ENCODE measurements around the gene DNAJC24.
A peak's percentile ranks its signal among the peaks of the same experiment; 100 is the strongest.
"Not testable (repeated sequence)": the region's sequence is repeated elsewhere in the genome, so short reads cannot be mapped to it uniquely, and the experiment has no call there.

The DNAJC24 gene, protein sequence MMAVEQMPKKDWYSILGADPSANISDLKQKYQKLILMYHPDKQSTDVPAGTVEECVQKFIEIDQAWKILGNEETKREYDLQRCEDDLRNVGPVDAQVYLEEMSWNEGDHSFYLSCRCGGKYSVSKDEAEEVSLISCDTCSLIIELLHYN

DNA sequence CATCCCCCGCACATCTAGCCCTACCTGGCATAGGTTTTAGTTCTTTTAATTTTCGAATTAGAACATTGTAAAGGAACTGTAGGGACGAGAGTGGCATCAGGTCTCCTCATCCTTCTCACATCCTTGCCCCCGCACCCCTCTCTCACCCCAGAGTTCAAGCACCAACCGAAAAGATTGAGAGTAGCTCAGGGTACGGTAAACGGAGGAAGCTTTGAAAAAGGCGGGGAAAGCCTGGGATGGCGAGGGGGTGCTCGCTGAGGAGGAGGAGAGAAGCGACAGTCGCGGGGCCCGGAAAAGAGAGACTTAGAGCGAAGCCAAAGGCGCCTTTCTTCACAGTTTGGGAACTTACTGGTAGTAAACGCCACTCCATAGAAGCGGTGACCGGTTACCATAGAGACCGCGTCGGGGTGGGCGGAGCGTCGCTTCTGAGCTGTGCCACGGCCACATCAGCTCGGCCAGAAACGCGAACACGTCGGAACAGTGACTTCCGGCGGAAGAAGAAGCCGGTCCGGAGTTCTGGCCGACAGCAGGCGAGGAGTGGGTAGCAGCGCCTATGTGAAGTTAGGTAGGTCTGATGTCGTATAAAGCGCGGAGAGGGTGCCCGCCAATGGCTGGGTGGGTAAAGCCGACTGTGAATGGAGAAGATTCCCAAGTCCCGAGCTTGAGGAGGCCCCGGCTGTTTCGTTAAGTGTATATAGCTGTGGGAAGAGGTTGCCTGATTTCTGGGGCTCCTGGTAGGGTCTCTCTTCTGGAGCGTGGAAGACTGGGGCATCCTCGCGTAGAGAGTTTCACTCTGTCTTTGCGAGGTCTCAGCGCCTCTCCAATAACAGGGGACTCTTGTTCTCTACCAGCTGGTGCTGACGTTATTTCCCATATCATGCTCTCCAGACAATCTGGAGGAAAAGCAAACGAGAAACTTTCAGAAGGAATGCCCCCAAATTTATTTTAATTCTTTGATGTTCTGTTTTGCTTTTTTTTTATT, at the start of gene DNAJC24, which contains the start of gene DCDC1:
Gene DNAJC24 (plus strand): TSS at position 513 of the 982 bp plus-strand sequence. CDS start 889 bp downstream, outside the sequence.
Gene DCDC1 (minus strand): TSS at position 392 of the 982 bp plus-strand sequence. CDS start 41,459 bp downstream, outside the sequence.
- peak; percentile 94 for DNase-seq

DNA sequence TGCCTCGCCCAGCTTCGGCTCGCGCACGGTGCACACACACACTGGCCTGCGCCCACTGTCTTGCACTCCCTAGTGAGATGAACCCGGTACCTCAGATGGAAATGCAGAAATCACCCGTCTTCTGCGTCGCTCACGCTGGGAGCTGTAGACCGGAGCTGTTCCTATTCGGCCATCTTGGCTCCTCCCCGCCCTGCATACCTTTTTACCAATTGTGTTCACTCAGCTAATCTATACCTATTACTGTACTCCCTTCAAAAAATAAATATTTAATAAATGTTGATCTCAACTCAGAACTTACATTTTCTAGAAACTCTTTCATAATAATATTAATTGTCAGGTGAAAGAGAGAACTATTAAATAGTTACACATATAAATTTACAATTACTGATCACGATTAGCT, 48.2 kb upstream of the DNAJC24 start:
- not testable (repeated sequence) for DNase-seq

DNA sequence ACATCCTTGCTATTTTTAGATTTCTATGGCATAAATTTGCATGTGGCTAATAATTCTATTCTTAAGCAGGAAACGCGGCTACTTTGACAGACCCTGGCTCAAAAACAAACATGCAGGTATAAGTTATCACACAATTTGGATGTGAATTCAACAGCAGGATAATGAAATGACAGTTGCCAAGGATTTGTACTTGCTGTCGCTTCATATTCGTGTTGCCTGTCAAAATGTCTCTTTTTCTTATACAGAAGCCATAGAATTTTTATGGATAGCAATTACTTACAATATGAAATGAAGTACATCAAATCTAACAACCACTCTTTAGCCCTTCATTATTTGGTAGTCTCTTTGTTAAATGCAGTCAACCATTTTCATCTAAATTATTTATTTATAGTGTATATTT, 46.5 kb upstream of the DNAJC24 start:
- no peak for DNase-seq

DNA sequence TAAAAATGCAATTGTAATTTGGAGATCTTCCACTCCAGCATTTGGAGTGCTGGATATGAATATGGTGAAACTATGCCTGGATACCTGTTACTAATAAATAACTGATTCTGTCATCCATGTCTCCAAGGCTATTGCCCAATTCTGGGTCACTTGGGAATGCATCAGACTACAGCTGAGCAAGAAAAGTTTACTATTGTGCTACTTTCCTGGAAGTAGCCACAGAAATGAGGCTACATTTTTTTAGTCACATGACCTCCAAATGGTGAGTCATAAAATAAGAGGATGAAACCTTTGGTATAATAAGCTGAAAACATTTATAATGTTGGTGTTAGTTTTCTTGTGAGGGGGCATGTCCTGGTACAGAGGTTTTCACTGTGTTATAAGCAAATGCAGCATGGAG, 44.5 kb upstream of the DNAJC24 start:
- DNase-seq = no peak

DNA sequence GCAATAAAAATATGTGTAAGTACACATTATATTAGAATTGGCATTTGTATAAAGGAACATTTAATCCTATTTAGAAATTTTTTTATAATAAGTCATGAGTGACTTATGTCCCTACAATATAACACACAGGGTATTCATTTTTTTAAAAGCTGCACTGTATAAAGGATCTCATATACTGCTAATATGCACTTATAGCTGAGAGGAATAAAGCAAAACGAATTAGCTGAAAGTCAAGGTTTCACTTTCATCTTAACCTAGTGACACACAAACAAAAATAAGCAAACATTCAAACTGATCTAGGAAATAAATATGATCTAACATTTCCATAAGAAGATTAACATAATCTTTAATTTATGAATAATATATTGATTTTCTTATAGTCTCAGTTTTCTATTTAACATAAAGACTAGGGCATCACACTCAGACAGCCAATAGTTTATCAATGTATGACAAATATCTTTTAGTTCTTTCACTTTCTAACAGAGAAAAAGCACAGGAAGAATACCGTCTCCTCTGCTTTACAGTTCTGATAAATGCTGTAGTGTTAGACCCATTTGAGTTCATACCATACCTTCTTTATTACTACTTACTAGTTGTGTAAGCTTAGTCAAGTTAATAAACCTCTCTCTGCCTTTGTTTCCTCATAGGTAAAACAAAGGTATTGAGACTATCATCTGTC, 43.1 kb upstream of the DNAJC24 start:
- DNase-seq = no peak

DNA sequence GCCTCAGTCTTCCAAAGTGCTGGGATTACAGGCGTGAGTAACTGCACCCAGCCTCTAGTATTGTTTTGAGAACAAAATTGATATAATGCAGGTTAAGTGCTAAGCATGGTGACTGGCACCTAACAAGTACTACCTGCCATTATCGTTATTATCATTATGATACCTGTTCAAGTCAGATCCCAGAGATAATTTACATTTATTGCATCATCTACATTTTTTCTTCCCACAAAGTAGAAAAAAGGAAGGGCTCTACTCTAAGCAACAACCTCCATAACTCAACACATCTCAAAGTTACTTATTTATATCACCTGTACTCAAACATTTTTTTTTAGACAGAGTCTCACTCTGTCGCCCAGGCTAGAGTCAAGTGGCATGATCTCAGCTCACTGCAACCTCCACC, 42.2 kb upstream of the DNAJC24 start:
- no peak for DNase-seq

DNA sequence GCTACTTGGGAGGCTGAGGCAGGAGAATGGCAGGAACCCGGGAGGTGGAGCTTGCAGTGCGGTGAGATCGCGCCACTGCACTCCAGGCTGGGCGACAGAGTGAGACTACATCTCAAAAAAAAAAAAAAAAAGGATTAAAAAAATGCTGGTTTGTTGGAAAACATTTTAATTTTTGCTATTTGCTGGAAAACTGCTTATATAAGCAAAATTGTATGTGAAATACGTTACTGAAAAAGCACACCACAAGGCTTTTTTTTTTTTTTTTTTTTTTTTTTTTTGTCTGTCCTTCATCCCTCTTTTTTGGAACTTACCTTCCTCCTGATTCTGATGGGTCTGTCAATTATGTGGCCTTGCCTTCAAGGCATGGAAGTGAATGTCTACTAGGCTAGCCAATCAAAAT, 41.0 kb upstream of the DNAJC24 start:
- DNase-seq = no peak

DNA sequence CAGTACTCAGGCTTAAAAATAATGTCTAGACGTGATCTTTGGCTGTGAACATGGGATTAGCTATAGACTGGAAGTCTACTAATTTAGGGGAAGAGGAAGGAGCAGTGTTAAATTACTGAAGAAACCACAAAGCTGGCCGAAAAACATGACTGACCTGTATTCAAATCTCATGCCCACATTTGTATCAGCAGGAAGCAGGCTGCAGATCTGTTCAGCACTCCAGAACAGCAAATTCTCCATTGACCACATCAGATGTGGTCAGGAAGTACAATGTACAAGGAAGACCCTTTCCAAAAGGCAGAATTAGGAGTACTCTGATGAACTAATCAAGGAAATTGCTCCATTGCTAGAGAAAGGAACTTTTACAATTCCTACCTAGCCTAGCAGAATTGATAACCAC, 31.9 kb upstream of the DNAJC24 start:
- no peak for DNase-seq

DNA sequence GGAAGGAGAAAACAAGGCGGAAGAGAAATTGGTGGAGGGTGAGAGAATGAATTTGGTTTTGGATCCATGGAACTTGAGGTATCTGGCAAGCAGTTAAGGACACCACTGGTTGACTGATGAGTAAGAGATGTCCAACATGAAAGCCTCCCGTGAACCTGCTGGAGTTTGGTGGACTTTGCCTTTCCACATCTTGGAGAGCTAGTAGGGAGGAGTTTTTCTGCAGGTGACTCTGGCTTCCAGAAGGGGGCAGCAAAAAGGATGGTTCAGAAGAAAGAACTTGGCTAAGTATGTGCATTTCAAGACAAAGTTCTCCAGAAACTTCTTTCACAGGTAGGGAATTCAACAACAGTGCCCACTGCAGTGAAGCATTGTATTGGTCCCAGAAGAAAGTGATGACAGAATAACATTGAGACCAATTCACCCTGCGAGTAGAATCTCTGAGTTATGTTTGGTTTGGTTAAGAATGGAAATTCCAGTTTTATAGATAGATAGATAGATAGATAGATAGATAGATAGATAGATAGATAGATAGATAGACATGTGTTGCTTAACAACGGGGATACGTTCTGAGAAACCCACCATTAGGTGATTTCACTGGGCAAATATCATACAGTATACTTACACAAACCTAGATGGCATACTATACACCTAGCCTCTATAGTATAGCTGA, 28.6 kb upstream of the DNAJC24 start:
- no peak for DNase-seq

DNA sequence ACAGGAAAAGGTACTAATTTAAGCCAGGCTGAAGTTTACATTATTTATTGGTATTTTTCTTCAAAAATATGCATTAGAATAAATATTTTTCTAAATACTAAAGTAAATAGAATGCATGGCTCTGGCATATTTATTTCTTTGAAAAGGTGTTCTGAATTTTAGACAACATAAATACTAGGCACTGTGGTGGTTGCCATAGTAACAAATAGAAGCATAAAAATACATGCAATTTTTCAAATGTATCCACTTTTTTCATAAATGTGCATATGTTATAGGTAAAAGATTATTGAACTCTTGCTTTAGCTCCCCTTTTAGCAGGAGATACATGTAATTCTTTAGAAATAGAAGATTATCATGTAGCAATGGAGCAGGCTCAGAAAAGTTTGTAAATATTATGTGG, 18.5 kb upstream of the DNAJC24 start:
- no peak for DNase-seq

DNA sequence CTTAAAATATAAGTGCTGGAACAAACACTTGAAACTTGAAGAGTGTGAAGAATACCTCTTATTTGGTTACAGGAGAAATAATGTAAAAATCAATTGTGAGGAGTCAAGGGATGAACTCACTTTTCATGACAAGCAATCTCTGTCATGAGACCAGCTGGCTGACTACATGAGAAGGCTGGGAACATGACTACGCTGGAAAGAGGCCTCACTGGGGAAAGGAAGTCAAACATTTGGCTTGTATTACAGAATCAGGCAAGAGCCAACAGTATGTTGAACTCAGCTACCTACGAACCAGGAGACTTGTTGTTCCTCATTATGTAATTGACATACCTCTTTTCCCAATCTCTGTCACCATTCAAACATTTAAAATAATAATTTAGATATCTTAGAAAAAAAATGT, 14.5 kb upstream of the DNAJC24 start:
- no peak for DNase-seq

DNA sequence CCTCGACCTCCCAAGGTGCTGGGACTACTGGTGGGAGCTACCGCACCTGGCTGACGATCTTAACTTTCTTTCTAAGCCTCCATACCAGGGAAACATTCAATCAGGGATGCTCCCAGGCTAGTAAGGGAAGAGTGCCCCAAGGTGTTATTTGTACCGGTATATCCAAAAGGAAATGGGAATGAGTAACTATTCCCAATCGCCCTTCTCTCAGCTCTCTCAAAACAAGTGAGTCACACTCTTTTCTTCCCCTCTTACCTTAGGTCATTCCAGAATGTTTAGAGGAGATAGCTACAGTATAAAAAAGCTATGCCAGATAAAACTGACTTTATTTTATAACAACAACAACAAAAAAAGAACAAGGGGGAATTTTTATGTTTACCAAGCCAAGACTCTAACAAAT, 13.8 kb upstream of the DNAJC24 start:
- DNase-seq = no peak

DNA sequence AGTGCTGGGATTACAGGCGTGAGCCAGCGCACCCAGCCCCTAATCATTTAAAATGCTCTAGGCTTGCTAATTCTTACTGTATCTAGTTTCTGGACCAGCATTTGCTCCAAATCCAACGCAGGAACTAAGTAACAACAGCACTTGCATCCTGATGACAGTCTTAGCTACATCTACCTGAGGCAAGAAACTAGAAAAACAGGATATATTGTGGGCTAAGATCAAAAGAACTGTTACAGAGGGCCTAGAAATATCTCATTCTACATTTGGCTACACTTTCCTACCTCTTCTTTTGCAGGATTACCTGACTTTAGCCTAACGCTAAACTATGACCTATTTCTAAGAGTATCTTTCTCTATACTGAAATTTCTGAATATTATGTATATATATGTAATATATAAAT, 7.9 kb upstream of the DNAJC24 start:
- no peak for DNase-seq

DNA sequence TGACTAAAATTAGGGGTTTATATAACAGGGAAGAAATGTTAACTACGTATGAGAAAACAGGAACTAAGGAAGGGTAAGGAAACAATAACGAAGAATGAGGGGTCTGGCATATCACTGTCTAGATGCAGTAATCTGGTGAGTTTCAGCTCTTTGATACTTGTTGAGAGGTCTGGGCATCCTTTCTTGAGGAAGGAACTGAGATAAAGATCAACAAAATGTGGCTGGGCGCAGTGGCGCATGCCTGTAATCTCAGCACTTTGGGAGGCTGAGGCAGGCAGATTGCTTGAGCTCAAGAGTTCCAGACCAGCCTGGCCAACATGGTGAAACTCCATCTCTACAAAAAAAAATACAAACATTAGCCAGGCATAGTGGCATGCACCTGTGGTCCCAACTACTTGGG, 2.9 kb upstream of the DNAJC24 start:
- DNase-seq = no peak

DNA sequence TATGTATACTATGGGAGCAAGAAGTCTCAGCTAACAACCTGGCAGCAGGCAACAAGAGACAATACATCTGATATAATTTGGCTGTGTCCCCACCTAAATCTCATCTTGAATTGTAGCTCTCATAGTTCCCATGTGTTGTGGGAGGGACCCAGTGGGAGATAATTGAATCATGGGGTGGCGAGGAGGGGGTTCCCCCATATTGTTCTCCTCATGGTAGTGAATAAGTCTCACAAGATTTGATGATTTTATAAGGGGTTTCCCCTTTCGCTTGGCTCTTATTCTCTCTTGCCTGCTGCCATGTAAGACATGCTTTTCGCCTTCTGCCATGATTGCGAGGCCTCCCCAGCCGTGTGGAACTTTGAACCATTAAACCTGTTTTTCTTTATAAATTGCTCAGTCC, 6.2 kb downstream of the DNAJC24 start:
- DNase-seq = no peak

DNA sequence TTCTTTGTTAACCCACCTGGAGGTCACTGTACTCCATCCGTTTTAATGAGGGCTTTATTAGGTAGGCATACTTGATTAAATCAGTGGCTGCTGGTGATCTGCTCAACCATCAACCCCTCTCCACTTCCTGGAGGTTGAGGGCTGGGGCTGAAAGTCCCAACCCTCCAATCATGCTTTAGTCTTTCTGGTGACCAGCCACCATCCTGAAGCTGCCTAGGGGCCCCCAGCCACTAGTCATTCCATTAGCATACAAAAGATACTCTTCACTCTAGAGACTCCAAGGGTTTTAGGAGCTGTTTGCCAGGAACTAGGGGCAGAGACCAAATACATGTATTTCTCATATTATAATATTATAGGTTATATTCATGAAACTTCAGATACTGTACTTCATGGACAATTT, 13.5 kb downstream of the DNAJC24 start:
- no peak for DNase-seq

DNA sequence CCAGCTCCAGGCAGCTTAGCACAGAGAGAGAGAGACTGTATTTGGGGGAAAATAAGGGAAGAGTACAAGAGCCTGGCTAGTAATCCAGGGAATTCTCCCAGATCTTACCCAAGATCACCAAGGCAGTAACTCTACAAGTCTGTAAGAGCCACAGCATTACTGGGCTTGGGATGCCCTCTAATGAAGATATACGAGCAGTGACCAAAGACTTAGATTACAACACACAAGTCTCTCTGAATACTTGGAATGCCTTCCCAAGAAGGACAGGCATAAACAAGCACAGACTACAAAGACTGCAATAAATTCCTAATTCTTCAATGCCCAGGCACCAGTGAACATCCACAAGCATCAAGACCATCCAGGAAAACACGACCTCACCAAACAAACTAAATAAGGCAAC, 17.7 kb downstream of the DNAJC24 start:
- DNase-seq = no peak

DNA sequence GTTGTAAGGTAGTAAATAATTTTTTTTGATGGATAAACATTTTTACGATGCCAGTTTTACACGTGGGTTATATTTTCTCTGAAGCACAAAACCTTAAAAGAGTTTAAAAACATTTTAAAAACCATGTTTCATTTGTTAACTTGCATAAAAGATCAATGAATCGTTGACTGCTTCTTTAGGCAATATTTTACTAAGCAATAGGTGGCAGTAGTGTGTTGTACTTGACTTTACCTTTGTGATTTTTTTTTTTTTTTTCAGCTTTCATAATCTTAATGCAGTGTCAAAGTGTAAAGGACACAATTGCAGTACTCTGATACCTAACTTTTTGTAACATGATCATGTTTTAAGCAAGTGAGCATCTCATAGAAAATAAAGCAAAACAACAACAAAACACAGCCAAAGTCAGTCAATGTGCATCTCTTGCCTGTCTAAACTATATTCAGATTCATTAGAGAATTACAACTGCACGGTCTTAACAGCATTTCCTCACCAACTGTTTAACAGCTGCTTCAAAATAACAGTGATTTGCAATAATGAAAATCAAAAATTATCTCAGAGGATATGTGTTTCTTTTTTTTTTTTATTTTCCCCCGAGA, 27.7 kb downstream of the DNAJC24 start:
- no peak for DNase-seq

DNA sequence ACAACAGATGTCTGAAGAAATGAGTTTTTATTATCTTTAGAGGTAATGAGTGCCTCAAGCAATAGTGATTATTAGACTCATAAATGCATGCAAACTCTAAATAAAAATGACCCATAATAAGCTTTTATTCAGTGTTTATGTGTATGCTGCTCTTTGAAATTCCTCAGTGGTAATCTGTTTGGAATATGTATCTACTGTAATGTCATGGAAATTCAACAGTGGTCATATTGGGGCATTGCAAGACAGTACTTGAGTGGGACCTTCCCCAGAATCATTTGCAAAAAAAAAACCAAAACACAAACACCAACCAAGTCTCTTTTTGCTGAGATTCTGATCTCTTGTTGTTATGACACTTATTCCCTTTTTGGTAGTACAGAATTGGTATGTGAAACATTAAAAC, 35.0 kb downstream of the DNAJC24 start:
- DNase-seq = no peak

DNA sequence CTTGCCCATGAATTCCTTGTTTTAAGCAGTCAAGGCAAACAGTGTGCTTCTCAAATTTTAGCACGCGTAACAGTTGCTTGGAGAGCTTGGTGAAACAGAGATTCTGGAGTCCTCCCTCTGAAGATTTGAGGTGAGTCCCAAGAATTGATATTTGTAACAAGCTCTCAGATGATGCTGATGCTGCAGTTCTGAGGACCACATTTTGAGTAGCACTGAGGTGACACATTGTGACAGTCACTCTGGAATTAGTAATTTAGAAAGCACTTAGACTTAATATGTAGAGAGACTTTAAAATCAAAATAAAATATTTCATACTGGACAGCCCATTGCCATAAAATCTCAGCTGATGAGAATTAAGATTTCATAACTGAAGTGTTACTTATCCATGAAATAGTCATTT, 38.5 kb downstream of the DNAJC24 start:
- DNase-seq = no peak

DNA sequence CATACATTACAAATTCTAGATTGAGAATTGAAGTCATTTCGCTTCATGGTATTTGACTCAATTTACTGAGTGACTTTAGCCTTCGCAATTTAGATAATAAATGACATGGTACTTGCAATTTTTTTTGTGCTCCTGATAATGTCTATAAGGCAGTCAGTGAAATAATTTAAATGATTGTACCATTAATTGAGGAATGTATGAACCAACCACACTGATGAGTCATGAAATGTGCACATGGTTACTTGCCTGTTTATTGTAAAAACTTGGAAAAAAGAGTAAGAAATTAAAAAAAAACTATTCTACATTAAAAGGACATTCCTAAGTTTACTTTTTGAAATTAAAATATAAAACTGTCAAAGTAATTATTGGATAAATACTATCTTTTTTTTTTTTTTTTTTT, 43.3 kb downstream of the DNAJC24 start:
- DNase-seq = no peak

DNA sequence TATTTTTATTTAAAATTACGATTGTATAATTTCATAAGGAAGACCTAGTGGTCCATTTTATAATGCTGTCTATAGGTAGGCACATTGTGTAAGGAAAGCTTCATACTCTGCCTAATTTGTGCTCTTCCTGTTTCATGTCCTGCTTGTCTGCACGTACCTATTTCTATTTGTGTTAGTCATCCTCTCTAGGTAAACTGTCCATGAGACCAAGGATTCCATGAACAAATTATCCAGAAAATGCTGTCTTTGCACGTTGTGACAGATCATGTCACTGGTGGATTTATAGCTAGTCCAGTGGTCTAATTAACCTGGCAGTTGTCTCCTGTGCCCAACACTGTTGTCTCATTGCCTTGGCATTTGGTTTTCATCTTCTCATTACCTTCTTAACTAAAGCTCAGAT, 44.7 kb downstream of the DNAJC24 start:
- no peak for DNase-seq

DNA sequence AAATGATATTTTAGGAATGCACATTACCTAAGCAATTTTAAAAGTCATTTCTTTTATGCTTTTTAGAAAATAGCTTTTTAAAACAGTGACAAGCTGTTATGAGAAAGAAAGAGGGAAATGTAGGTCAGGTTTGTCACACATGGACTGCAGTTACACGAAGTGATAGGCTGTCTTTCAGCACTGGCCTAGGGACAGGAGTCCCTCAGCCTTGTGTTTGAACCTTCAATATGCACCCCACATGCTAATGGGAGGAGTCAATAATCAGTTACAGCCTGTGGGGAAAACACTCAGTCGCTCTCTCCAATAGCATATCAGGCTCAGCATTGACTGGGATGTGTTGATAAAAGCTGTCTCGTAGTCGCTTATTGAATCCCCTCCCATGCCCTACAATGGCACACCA, 45.8 kb downstream of the DNAJC24 start:
- DNase-seq = no peak
